ENCODE data around the gene CALN1. TPM values are rescaled to one million over a fixed set of nuclear protein-coding genes. Genes with fewer than 3 reads are reported as not detected.

The CALN1 gene
- total and polyA plus RNA-seq, 2 of the 8 experiments (the other 6 are each of a cell fraction or from before 2014, with no cell fraction given): 6.4 to 15.2 TPM

GRCh38 chr7:72258074-72258473 lies 154.1 kb downstream of the CALN1 start:
- H4K5ac ChIP-seq (ENCODE audit: insufficient read length, low read depth, low read length): no peak overlapping the region
- no peak overlapping the region for H3K4me2 ChIP-seq (ENCODE audit: insufficient read depth in 1 of 2, low read depth in 2 of 2, low read length in 2 of 2)
- no peak overlapping the region for H3K9ac ChIP-seq (replicated peaks in 1 of 4; ENCODE audit: extremely low read depth in 1 of 4, low read depth in 3 of 4, low read length in 3 of 4)
- no peak overlapping the region for H3K27ac ChIP-seq (ENCODE audit: low read depth, low read length)
- no peak overlapping the region for H2BK15ac ChIP-seq (ENCODE audit: low read length)
- H3K18ac ChIP-seq (ENCODE audit: extremely low read depth, low read length): no peak overlapping the region
- H3K23me2 ChIP-seq (ENCODE audit: low read depth, low read length): no peaks in the 10 kb centered on the region
- no peak overlapping the region for H4K8ac ChIP-seq (ENCODE audit: extremely low read depth, insufficient read depth, low read length)
- H4K91ac ChIP-seq (replicated peaks; ENCODE audit: insufficient read length, low read length): no peak overlapping the region
- no peak overlapping the region for H2BK120ac ChIP-seq (replicated peaks; ENCODE audit: low read depth, low read length)
- H3K79me2 ChIP-seq (ENCODE audit: control insufficient read depth in 1 of 2, insufficient read depth in 2 of 2, low read length in 2 of 2): 0 out of 4 replicates have a peak, but pooled peaks cover 0 to 3% of the 10 kb centered on the region in 2 experiments
- H2AK5ac ChIP-seq (ENCODE audit: low read depth, low read length): no peak overlapping the region
- H3K23ac ChIP-seq (ENCODE audit: insufficient read length): no peak overlapping the region
- H2BK20ac ChIP-seq (ENCODE audit: low read length): no peak overlapping the region
- no peak overlapping the region for H3K4me3 ChIP-seq (ENCODE audit: extremely low read depth in 1 of 4, insufficient read depth in 2 of 4, low read depth in 3 of 4, low read length in 4 of 4)
- H3K4me1 ChIP-seq (replicated peaks in 1 of 4; ENCODE audit: control insufficient read depth in 3 of 4, insufficient read depth in 4 of 4, low read length in 3 of 4): peaks cover 0 to 4% (median 2%) of the 10 kb centered on the region in 4 experiments; a peak in 2 of 7 replicates
- no peak overlapping the region for H3K56ac ChIP-seq (replicated peaks; ENCODE audit: insufficient read length, low read depth, low read length)
- CTCF ChIA-PET (ENCODE audit: partially characterized antibody): interaction anchor here (0.6 kb wide), 1 partner anchor 60 kb away, joined by 3 read pairs; no protein-coding TSS in a partner anchor
- no peak overlapping the region for H3K14ac ChIP-seq (ENCODE audit: insufficient read length)
- POLR2A ChIA-PET (ENCODE audit: partially characterized antibody): interaction anchor here (0.7 kb wide), 1 partner anchor 520 kb away, joined by 4 read pairs; no protein-coding TSS in a partner anchor
- 91% methylated on average over 3 of the region's 3 CpGs; no CpG with 5 or more reads in 1 of the 2 experiments for WGBS, 2 experiments (ENCODE audit: extremely low coverage in 1 of 2, insufficient coverage in 1 of 2, insufficient read length in 1 of 2, insufficient replicate concordance in 2 of 2, low coverage in 1 of 2, low lambda C conversion rate in 2 of 2, missing lambda C conversion rate in 1 of 2)
- 0 out of 4 replicates have a peak, but pooled peaks cover 0 to 3% of the 10 kb centered on the region in 2 experiments for H3K9me3 ChIP-seq (ENCODE audit: insufficient read depth in 2 of 2, low read depth in 1 of 2, low read length in 1 of 2)
- TF ChIP-seq TAF7 (optimal IDR thresholded peaks at IDR 0.05; ENCODE audit: borderline replicate concordance, low read depth, low read length): no peak
- no peaks in the 10 kb centered on the region for H4K20me1 ChIP-seq (replicated peaks in 1 of 2; ENCODE audit: control insufficient read depth in 1 of 2, insufficient read depth in 2 of 2, low read length in 2 of 2)
- no peaks in the 10 kb centered on the region for H3K79me1 ChIP-seq (ENCODE audit: low read depth, low read length)
- no peak overlapping the region for H3K4ac ChIP-seq (replicated peaks; ENCODE audit: insufficient read length, low read depth, low read length)
- H2BK5ac ChIP-seq (ENCODE audit: low read depth, low read length): no peak overlapping the region
- no peaks in the 10 kb centered on the region for H3K27me3 ChIP-seq (replicated peaks in 1 of 4; ENCODE audit: control insufficient read depth in 3 of 4, extremely low read depth in 1 of 4, insufficient read depth in 3 of 4, low read length in 3 of 4)
- FAIRE-seq (no peak), DNase-seq (ENCODE audit: low read depth in 1 of 2, low spot score in 2 of 2) (no peak)
- H2AFZ ChIP-seq (ENCODE audit: low read length): no peak overlapping the region
- H2BK12ac ChIP-seq (ENCODE audit: low read depth, low read length): no peak overlapping the region
- no peaks in the 10 kb centered on the region for H3K36me3 ChIP-seq (ENCODE audit: control insufficient read depth in 2 of 4, insufficient read depth in 4 of 4, low read length in 3 of 4)

All from H1 (cell line).